Anterior cingulate cortex (tissue), 58 donors: ENCODE results near the gene NDUFB5.

Source experiments
- DNase-seq, 58 donors: peaks; one replicate each; lab custom pipeline; 2025; lab: John Stamatoyannopoulos, UW

The NDUFB5 gene

DNA sequence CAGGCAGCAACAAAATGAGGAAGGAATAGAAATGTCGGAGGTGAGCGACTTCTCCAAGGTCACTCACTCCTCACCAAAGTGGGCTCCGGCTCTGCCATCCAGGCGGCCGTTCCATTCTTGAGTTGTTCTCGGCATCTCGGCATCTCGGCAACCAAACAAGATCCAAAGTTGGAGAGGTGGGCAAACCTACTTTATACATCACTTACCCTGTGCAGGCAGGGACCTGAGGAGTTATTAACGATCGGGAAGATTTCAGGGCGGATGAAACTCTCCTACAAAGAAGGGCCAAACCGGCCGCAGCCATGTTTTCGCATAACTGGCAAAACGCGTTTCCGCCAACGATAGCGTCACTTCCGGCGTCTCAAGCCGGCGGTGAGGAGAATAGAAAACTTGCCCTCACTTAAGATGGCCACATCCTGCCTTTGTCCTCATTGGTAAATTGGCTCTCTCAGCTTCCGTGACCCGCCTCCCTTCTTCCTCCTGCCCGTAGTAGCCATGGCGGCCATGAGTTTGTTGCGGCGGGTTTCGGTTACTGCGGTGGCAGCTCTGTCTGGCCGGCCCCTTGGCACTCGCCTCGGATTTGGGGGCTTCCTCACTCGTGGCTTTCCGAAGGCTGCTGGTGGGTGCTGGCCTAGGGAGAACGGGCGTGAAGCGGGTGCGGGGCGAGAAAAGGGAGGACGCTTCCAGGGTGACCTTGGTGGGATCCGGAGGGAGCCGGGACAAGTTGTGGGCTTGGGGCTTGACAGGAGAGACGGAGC, at the start of gene NDUFB5, which contains the start of gene MRPL47:
TSS of gene NDUFB5 (plus strand) at position 474 of the 758 bp plus-strand sequence. CDS start at position 496, 22 bp downstream.
TSS of gene MRPL47 (minus strand) at position 318 of the 758 bp plus-strand sequence. CDS start at position 304, 14 bp downstream.
- DNase-seq, result peak; percentile 52 to 98 (median 92)

DNA sequence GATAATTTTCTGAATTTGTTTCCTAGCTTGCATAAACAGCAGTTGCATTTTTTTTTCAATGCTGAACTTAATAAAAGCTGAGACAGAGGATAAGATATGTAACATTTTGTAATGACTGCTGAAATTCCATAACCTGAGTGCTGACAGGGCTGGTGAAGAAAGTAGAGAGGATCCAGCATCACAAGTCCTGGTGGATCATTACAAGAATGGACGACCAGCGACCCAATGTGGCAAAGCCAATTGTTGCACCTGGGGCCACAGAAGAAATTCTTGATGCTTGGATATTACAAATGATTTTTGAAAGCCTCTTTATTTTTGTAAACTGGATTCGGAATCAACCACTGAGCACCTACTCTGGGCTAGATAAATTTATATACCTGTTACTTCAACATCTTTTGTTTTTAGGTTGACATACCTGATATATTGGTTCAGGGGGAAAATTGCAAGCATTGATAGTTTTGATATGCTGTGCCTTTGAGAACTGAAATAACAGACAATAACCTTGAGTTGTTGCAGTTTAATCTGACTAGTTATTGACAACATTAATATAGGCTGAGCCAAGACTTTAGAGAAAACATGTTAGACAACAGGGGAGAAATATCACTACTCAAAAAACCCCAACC, 45.7 kb upstream of the NDUFB5 start:
- peak in 50 of 58 donors; percentile 4 to 81 (median 39) for DNase-seq

- DNase-seq, result no peak
These were observed 43.8 kb upstream of the NDUFB5 start for GRCh38 chr3:179560791-179561190.

DNA sequence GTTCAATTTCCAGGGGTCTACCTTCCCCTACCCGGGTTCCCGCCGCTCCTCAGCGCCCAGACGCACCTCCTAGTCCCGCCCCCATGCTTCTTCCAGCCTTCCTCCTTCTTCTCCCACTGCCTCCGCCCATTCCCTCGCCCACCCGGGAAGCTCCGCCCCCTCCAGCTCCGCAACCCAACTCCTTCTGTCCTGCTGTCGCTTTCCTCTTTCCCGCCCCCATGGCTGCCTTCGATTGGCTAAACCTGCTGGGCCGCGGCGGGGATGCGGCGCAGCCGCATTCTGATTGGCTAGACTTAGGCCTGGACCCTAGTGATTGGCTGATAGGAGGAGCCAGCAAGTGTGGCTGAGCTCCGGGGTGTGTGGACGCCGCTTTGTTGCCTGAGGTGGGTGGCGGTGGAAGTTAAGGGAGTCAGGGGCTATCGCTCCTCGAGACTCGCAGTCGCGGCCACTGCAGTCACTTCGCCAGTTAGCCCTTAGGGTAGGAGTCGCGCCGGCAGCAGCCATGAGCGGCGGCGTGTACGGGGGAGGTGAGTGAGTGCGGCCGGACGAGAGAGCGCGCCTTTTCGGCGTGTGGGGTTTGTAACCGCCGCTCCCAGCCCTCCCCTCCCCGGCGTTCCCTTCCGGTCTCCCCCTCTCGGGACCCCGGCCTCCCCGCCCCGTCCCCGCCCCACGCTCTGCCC, 41.9 kb upstream of the NDUFB5 start, which contains the start of gene ACTL6A:
TSS of gene ACTL6A (plus strand) at position 336 of the 680 bp plus-strand sequence. CDS start at position 503, 167 bp downstream.
- peak; percentile 95 to 100 (median 99) for DNase-seq

- DNase-seq, result peak in 36 of 58 donors; percentile 8 to 73 (median 36)
These were observed 41.3 kb upstream of the NDUFB5 start for GRCh38 chr3:179563271-179563783.

DNA sequence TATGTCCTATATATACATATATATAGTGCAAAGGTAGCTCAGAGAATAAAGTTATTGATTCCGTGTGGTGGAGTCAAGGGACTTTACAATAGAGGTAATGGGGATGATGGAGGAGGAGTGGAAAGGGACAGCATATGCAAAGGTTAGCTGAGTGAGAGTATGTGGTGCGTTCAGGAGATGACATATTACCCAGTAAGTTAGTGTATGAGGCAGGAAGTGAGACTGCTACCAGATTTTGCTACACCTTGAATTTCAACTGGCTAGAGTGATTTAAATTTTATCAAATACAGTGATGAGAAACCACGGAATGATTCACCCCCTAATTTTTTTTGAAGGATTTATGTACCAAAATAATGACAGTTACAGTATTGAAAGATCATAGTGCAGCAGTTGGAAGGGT, 39.1 kb upstream of the NDUFB5 start:
- DNase-seq, result no peak

DNA sequence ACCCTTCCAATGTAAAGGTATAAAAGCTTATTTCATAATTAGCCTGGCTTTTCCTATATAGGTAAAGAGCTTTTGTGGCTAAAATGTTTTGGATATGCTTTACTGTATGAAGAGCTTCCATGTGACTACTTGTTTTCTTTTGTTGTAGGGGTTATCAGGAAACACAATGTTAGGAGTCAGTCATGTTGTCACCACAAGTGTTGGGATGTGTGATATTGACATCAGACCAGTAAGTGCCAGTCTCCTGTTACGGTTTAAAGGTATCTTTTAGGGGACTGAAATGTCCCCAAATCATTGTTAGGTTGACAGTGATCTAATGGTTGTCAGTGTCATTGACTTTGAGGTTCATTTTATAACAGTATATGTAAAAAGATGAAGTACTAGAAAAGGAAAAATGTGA, 23.6 kb upstream of the NDUFB5 start:
- DNase-seq, result no peak

DNA sequence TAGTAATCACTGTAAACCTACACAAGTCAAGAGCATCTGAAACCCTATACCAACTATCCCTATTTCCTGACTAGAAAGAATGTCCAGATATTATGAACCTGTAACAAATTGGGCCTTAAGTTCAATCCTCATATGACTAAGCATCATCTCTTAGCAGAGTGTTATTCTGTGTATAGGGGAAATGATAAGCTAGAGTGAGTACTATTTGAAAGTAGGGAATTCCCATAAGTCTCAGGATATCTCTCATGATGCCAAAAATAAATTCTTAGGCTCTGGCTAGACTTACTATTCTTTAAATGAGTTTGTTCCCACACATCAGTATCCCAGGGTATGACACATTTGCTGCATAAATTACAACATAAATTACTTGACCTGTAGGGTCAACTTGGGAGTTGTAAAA, 15.5 kb upstream of the NDUFB5 start:
- DNase-seq, result no peak

- DNase-seq, result no peak
These were observed 13.9 kb upstream of the NDUFB5 start for GRCh38 chr3:179590669-179591068.

DNA sequence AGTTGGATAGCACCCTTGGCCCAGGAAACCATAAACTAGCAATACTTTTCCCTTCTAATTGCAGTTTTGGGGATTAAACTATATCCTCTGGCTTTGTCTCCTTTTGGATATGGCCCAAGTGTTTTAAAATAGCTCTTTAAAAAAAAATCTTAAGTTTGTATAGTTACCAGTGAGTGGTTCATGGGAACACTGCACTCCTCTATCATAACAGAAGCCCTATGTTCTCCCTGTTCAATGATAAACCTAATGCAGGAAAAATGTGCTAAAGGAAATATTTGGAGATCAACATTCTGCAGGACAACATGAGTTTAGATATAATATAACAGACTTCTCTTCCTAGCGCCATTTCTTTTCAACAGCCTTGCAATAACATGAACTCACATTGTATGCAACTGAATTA, 13.3 kb upstream of the NDUFB5 start:
- no peak for DNase-seq

DNA sequence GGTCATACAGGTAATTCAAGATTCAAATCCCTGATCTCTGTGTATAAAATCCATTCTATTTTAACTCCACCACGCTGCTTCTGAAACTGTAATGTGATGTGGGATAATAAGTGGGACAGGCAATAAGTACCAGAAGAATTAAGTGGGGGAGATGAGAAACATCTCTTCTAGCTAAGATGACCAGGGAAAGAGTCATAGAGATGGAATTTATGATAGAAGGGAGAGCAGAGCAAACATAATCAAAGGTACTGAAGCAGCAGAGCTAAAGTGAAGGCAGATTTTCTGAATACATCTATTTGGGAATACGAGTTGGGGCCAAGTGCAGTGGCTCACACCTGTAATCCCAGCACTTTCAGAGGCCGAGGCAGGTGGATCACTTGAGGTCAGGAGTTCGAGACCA, 5.1 kb upstream of the NDUFB5 start:
- no peak for DNase-seq

- no peak for DNase-seq
These were observed 1.3 kb upstream of the NDUFB5 start for GRCh38 chr3:179603321-179603720.

DNA sequence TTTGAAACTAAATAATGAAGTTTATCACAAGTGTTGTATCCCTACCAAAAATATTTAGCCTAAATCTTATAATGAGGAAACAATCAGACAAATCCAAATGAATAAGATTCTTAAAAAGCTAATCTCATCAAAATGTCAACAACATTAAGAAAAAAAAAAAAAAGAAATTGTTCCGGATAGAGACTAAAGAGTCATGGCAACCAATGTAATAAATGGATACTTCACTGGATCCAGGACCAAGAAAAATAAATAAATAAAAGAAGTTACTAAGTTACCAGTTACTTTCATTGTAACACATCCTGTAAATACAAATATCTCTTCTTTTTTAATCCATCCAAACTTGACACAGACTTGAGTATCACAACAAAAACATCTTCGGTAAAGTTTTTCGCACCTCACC, 763 bp upstream of the NDUFB5 start:
- DNase-seq, result no peak

DNA sequence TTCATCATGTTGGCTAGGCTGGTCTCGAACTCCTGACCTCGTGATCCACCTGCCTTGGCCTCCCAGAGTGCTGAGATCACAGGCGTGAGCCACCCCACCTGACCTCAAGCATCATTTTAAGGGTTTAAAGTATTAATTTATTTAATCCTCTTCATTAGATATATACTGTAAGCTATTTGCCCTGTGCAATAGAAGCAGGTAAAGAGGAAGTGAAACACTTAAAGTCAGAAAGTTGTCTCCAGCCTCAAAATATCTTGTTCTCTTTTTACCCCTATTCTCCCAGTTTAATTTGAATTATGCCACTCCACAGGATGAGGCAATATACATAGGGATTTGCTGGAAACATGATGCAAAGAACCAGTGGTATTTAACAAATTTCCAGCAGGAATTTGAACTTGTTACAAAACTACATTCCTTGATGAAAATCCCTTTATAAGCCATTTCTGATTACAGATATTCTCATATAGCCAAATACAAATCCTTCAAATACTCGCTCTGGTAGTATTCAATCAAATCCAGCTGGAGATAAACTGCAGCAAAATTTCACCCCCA, 2.0 kb downstream of the NDUFB5 start:
- no peak for DNase-seq

DNA sequence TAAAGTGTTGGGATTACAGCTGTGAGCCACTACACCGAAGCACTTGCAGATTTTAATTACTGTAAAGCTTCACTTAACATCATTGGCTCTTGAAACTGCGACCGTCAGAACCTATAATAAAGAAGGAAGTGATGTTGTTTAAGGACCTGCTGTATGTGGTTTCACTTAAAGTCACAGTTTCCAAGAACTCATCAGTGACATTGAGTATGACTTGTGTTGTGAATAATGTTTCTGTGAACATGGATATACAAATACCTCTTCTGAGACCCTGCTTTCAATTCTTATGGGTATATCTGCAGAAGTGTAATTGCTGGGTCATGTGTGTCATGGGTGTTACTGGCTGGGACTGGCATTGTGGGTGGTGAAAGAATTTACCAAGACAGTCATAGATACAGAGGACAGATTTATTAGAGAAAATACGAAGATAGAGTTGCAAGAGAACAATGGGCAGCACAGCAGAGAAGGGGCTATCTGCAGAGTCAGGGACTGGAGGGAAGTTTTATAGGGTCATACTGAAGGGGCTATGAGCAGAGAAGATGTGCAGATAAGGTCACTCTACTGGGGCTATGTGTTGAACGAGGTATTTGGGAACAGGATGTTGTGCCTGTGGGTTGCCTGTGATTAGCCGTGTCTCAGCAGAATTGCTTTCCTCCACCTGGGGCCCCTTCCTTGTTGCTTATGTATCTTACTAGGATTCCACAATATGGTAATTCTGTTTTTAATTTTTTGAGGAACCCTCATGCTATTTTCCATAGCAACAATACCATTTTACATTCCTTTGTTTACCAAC, 4.5 kb downstream of the NDUFB5 start:
- DNase-seq, result no peak

DNA sequence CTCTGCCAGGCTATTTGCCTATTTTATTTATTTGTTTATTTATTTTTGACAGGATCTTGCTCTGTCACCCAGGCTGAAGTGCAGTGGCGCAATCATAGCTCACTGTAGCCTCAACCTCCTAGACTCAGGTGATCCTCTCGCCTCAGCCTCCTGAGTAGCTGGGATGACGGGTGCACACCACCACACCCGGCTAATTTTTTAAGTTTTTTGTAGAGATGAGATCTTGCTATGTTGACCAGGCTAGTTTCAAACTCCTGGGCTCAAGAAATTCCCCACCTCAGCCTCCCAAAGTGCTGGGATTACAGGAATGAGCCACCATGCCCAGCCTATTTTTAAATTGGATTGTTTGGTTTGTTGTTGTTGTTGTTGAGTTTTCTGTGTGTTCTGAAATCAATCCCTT, 5.5 kb downstream of the NDUFB5 start:
- no peak for DNase-seq

DNA sequence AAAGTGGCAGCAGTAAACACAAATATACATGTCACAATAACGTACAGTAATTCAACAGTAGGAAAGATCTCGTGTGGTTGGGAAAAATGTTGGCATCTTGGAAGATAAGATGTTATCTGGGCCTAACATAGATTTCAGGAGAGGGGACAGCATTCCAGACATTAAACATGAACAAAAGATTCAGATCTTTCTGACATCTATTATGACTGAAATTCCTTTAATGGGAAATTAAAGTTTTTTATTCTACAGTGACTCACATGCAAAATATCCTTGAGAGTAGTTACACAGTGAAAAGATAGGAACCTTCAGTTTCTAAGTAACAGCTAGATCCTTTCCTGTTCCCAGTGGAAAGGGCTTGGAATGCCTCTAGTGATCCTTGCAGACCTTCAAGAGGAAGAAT, 9.2 kb downstream of the NDUFB5 start:
- no peak for DNase-seq

DNA sequence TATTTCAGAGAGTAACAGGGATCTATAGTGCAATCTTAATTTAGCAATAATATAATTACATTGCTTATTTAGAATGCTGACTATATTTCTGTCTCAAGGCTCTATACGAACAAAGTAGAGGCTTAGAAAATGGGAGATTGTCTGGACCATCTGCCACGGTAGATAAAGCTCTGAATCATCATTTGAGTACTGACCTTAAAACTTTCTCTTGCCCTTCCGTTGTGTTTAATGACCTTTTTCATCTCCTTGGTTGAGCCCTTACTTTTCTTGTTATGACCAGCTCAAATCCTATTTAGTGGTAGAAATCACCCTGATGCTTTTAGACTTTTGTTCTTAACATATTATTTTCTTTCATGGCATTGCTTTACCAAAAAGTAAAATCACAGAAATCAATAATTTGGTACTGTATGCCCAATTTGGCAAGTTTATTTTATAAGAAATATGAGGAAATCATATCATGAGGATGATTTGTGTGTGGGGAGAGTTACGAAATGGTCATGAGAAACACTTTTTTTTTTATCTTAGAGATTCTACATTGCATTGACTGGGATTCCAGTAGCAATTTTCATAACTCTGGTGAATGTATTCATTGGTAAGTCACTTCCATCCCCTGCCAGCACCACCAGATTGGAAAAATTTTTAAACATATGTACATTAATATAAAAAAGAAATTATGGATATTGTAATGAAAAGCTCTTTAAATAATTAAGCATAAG, 11.0 kb downstream of the NDUFB5 start:
- no peak for DNase-seq

GRCh38 chr3:179622023-179622422, 17.4 kb downstream of the NDUFB5 start:
- no peak for DNase-seq
